Tibial nerve (tissue), 4 donors: ENCODE results near the gene MINDY2. TPM values are rescaled to one million over a fixed set of nuclear protein-coding genes. Genes with fewer than 3 reads are reported as not detected.
"Not testable (repeated sequence)": the region's sequence is repeated elsewhere in the genome, so short reads cannot be mapped to it uniquely, and the experiment has no call there.

ENCODE experiments used
- DNase-seq, 2 donors: peaks; one replicate each; pipeline ENCODE4 v3.0.0-alpha.2; 2019; ENCODE audit warnings: low spot score in 2 of 2
- H3K27ac ChIP-seq, 4 donors: fragments of 200-600 bp; sonication (generic) in 3 of 4; one replicate each; pipeline ENCODE4 v1.5.1; 2017 to 2019; ENCODE audit warnings: mild to moderate bottlenecking in 1 of 4
- H3K27me3 ChIP-seq, 2 donors: fragments of 200-600 bp; sonication (generic) in 1 of 2; one replicate each; pipeline versions ENCODE4 v1.5.1 to v1.6.0; 2017 to 2019
- H3K36me3 ChIP-seq, 3 donors: fragments of 200-600 bp; sonication (generic); one replicate each; pipeline ENCODE4 v1.5.1; 2018 to 2019
- H3K4me1 ChIP-seq, 4 donors: fragments of 200-600 bp; sonication (generic) in 3 of 4; one replicate each; pipeline ENCODE4 v1.5.1; 2017 to 2019
- H3K4me3 ChIP-seq, 4 donors: fragments of 200-600 bp; sonication (generic) in 3 of 4; one replicate each; pipeline ENCODE4 v1.5.1; 2017 to 2019; ENCODE audit warnings: mild to moderate bottlenecking in 1 of 4, moderate library complexity in 1 of 4
- H3K9me3 ChIP-seq, 4 donors: fragments of 200-600 bp; sonication (generic) in 3 of 4; one replicate each; pipeline ENCODE4 v1.5.1; 2017 to 2019
- EP300 ChIP-seq, 2 donors: sonication (generic); formaldehyde crosslinking; IDR thresholded peaks; one replicate each; pipeline ENCODE4 v1.6.1; 2017; ENCODE audit warnings: antibody characterized with exemption in 2 of 2, mild to moderate bottlenecking in 1 of 2
- POLR2A ChIP-seq, 2 donors: fragments of 450-650 bp; IDR thresholded peaks; one replicate each; pipeline ENCODE4 v1.6.1; 2017; ENCODE audit warnings: antibody characterized with exemption in 2 of 2, mild to moderate bottlenecking in 2 of 2, moderate library complexity in 2 of 2
- WGBS, 2 donors: methylation state at CpG; one replicate each; pipeline ENCODE4 v1.1.5; 2018; 5-methylcytosine and 5-hydroxymethylcytosine counted together
- total RNA-seq, 4 donors: library from RNA; depleted of rRNA; stranded (reverse); fragments of >200 nt; gene quantifications; one replicate each; pipeline ENCODE4 v1.1.0, GENCODE V29; 2016
- TF ChIP-seq, protein P1 (sequence below), 5 experiments: fragments of 200-600 bp in 3 of 5; fragments of 450-650 bp in 2 of 5; sonication (generic) in 3 of 5; IDR thresholded peaks; one replicate each; pipeline ENCODE4 v1.5.1; 2016 to 2019; ENCODE audit warnings: antibody characterized with exemption in 5 of 5, mild to moderate bottlenecking in 3 of 5, moderate library complexity in 2 of 5

MINDY2 gene
- total RNA-seq, 4 donors from 2014 or later = 26.1 to 47.4 (median 39.9) TPM

DNA sequence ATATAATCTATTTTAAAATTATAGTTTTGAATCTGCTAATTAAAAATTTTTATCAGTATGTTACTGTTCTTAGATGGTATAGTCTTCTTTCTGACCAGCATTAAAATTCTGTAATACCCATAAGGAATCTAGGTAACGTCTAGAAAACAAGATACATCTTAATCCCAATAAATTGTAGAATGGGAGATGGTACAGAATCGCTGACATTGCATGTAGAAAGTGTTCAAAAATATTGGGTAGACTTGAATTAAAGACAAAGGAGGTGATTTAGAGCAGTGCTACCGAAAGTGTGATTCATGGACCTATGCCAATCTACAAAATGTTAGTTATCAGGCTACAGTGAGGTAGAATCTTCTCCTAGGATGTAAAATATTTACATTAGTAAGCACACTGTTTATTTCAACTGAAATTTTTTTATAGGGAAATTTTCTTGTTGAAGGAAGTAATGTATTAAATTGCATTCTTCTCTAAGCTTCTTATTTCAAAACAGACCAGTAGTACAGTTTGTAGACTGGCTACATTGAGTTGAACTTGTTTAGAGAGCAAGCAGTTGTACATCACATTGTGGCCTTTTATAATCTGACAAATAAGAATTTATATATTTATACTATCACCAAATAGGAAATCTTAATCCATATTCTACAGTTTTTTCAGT, 17.1 kb downstream of the MINDY2 start:
- no peak overlapping the region for H3K4me3 ChIP-seq
- DNase-seq = no peak
- no peaks in the 10 kb centered on the region for H3K27me3 ChIP-seq
- H3K9me3 ChIP-seq = no peaks in the 10 kb centered on the region
- 93 to 96% methylated on average over 3 of the region's 3 CpGs for WGBS, 2 donors
- peaks cover 0 to 20% (median 0%) of the 10 kb centered on the region in 3 donors for H3K36me3 ChIP-seq
- no peak for TF ChIP-seq EP300 (IDR thresholded peaks at IDR 0.05)
- H3K27ac ChIP-seq = no peak overlapping the region
- H3K4me1 ChIP-seq = peaks cover 0 to 15% (median 0%) of the 10 kb centered on the region in 4 donors

DNA sequence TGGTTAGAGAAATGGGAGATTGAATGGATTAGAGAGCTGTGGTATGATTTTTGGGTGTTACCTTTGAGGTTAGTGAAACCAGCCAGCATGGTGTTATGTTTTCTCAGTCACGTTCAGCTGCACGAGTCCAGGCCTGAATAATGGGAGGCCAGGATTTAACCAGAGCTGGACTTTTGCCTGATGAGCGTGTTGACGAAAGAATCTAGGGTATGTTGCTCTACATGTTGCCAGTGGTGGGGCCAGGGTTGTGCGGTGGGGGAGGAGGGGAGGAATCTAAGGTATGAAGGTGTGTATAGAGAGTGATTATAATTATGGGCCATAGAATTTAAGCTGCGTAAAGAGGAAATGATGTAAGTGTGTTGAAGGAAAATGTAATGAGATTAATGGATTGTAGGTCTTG, 22.8 kb downstream of the MINDY2 start:
- H3K4me3 ChIP-seq = no peak overlapping the region
- 78 to 79% methylated on average over 6 of the region's 6 CpGs for WGBS, 2 donors
- TF ChIP-seq, protein P1, sequence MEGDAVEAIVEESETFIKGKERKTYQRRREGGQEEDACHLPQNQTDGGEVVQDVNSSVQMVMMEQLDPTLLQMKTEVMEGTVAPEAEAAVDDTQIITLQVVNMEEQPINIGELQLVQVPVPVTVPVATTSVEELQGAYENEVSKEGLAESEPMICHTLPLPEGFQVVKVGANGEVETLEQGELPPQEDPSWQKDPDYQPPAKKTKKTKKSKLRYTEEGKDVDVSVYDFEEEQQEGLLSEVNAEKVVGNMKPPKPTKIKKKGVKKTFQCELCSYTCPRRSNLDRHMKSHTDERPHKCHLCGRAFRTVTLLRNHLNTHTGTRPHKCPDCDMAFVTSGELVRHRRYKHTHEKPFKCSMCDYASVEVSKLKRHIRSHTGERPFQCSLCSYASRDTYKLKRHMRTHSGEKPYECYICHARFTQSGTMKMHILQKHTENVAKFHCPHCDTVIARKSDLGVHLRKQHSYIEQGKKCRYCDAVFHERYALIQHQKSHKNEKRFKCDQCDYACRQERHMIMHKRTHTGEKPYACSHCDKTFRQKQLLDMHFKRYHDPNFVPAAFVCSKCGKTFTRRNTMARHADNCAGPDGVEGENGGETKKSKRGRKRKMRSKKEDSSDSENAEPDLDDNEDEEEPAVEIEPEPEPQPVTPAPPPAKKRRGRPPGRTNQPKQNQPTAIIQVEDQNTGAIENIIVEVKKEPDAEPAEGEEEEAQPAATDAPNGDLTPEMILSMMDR (IDR thresholded peaks at IDR 0.05) = no peak
- TF ChIP-seq POLR2A (IDR thresholded peaks at IDR 0.05) = no peak
- TF ChIP-seq EP300 (IDR thresholded peaks at IDR 0.05) = no peak
- peaks cover 0 to 19% (median 0%) of the 10 kb centered on the region in 3 donors for H3K36me3 ChIP-seq
- DNase-seq = no peak
- H3K9me3 ChIP-seq = no peaks in the 10 kb centered on the region
- H3K27me3 ChIP-seq = no peaks in the 10 kb centered on the region
- H3K27ac ChIP-seq = no peak overlapping the region
- peaks cover 0 to 16% (median 0%) of the 10 kb centered on the region in 4 donors for H3K4me1 ChIP-seq

DNA sequence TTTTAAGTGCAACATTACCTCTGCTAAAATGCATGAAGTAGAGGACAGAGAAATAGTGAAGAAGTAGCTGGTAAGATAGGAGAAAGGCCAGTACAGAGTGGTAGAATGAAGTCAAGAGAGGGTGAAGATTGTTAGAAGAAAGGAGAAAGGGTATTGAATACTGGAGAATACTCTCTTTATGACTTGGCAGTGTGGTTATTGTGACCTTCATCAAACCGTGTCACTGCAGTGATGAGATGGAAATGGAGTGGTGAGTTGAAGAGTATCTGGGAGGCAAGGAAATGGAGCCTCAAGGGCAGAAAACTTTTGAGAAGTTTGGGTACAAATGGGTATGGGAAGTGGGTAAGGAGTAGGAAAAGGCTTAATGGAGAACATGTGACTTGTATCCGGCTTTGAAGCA, 24.7 kb downstream of the MINDY2 start:
- H3K4me1 ChIP-seq = peaks cover 0 to 16% (median 0%) of the 10 kb centered on the region in 4 donors
- 61 to 62% methylated on average over 2 of the region's 2 CpGs for WGBS, 2 donors
- DNase-seq = no peak
- H3K36me3 ChIP-seq = peaks cover 0 to 8% (median 0%) of the 10 kb centered on the region in 3 donors
- no peaks in the 10 kb centered on the region for H3K9me3 ChIP-seq
- H3K27me3 ChIP-seq = no peaks in the 10 kb centered on the region
- no peak overlapping the region for H3K27ac ChIP-seq
- H3K4me3 ChIP-seq = no peak overlapping the region
- TF ChIP-seq POLR2A (IDR thresholded peaks at IDR 0.05) (no peak), EP300 (IDR thresholded peaks at IDR 0.05) (no peak)
- TF ChIP-seq, protein P1 (IDR thresholded peaks at IDR 0.05) = no peak

DNA sequence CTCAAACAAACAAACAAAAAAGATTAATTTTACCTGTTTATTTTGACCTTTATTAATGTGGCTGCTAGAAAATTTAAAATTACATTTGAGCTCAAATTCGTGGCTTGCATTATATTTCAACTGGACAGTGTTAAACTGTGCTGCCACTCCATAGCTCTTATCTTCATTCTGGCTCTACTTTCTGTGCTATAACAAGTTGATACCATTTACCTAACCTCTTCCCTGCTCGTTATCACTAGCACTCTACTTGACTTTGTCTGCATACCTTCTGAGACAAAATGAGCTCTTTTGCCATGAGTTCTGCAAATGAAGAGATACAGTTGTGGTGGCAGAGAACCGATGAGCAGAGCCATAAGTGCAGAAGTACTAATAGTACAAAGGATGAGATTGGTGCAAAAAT, 26.4 kb downstream of the MINDY2 start:
- H3K27me3 ChIP-seq = no peaks in the 10 kb centered on the region
- no peaks in the 10 kb centered on the region for H3K9me3 ChIP-seq
- peaks cover 0 to 16% (median 0%) of the 10 kb centered on the region in 4 donors for H3K4me1 ChIP-seq
- DNase-seq = no peak
- 81 to 91% methylated on average over 3 of the region's 3 CpGs for WGBS, 2 donors
- H3K36me3 ChIP-seq = peaks cover 0 to 8% (median 0%) of the 10 kb centered on the region in 3 donors
- H3K4me3 ChIP-seq = no peak overlapping the region
- no peak for TF ChIP-seq EP300 (IDR thresholded peaks at IDR 0.05)
- no peak for TF ChIP-seq POLR2A (IDR thresholded peaks at IDR 0.05)
- TF ChIP-seq, protein P1 (IDR thresholded peaks at IDR 0.05) = no peak
- no peak overlapping the region for H3K27ac ChIP-seq

DNA sequence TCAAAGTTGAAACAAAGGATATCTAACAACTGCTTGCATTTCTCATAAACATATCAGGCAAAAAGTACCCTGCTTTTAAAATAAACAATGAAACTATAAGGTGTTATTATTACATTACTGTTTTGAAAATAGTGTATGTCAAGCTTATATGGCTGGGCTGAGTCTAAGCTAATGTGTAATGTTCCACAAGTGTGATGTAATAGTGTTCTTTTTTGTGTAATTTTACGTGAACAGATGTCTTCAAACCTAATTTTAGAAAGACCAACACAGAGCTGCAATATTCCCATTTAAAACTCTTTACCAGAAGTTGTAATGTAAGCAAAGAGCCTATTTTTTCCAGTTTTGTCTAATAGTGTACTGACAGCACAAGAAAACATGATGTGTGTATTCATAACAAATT, 34.0 kb downstream of the MINDY2 start:
- TF ChIP-seq, protein P1 (IDR thresholded peaks at IDR 0.05) = no peak
- no peak for TF ChIP-seq EP300 (IDR thresholded peaks at IDR 0.05)
- no peak for TF ChIP-seq POLR2A (IDR thresholded peaks at IDR 0.05)
- DNase-seq = no peak
- H3K9me3 ChIP-seq = no peaks in the 10 kb centered on the region
- WGBS, 2 donors = 48 to 52% methylated on average over 1 of the region's 1 CpG
- H3K4me1 ChIP-seq = no peaks in the 10 kb centered on the region
- no peak overlapping the region for H3K27ac ChIP-seq
- H3K36me3 ChIP-seq = peaks cover 0 to 32% (median 0%) of the 10 kb centered on the region in 3 donors
- no peak overlapping the region for H3K4me3 ChIP-seq
- no peaks in the 10 kb centered on the region for H3K27me3 ChIP-seq

DNA sequence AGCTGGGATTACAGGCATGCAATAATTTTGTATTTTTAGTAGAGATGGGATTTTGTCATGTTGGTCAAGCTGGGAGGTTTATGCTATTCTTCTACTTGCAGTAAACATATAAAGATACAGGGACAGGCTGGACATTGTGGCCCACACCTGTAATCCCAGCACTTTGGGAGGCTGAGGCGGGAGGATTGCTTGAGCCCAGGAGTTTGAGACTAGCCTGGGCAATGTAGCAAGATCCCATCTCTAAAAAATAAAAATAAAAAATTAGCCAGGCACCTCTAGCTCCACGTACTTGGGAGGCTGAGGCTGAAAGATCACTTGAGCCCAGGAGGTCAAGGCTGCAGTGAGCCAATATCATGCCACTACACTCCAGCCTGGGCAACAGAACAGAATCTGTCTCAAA, 52.2 kb downstream of the MINDY2 start:
- 67 to 80% methylated on average over 2 of the region's 2 CpGs for WGBS, 2 donors

More for the DNA sequence above, 52.2 kb downstream of the MINDY2 start:
- not testable (repeated sequence) for H3K27me3 ChIP-seq, H3K4me1 ChIP-seq, DNase-seq, H3K27ac ChIP-seq, H3K9me3 ChIP-seq, H3K4me3 ChIP-seq
- peaks cover 0 to 54% (median 0%) of the 10 kb centered on the region in 3 donors for H3K36me3 ChIP-seq
